ENCODE results near the gene SH3D19.
"Not testable (repeated sequence)": the region's sequence is repeated elsewhere in the genome, so short reads cannot be mapped to it uniquely, and the experiment has no call there.

The SH3D19 gene

GRCh38 chr4:151091047-151091446, 234.4 kb downstream of the SH3D19 start:
- no peak for DNase-seq

- DNase-seq, result no peak
Observed at GRCh38 chr4:151087467-151087866, 237.9 kb downstream of the SH3D19 start.

GRCh38 chr4:151077978-151078377, 247.4 kb downstream of the SH3D19 start:
- not testable (repeated sequence) for DNase-seq

GRCh38 chr4:151074416-151074916, 250.9 kb downstream of the SH3D19 start:
- DNase-seq, result no peak
